Osteoblast (primary cell): ENCODE measurements around the gene SPRED2. TPM values are rescaled to one million over a fixed set of nuclear protein-coding genes. Genes with fewer than 3 reads are reported as not detected.
A peak's percentile ranks its signal among the peaks of the same experiment; 100 is the strongest.

Experiments used
- DNase-seq: peaks from one replicate; pipeline ENCODE4 v3.0.0; 2011; ENCODE audit warnings: low spot score, mixed read lengths; ENCODE audit not compliant: insufficient read length; ENCODE audit errors: missing footprints
- H2AFZ ChIP-seq: 2 replicates; pipeline ENCODE4 v1.6.0; 2011; ENCODE audit warnings: mild to moderate bottlenecking, low read length
- H3K27ac ChIP-seq: 2 replicates; pipeline ENCODE4 v1.5.1; 2011; ENCODE audit warnings: mild to moderate bottlenecking, low read depth, low read length, moderate library complexity
- H3K27me3 ChIP-seq: 2 replicates; pipeline ENCODE4 v1.6.0; 2012; ENCODE audit warnings: mild to moderate bottlenecking, control low read depth, inconsistent platforms, low read length, moderate library complexity; ENCODE audit not compliant: insufficient read depth
- H3K36me3 ChIP-seq: 2 replicates; pipeline ENCODE4 v1.5.1; 2011; ENCODE audit warnings: mild to moderate bottlenecking, low read length, control low read depth, moderate library complexity; ENCODE audit not compliant: insufficient read depth
- H3K4me1 ChIP-seq: 2 replicates; pipeline ENCODE4 v1.5.1; 2011; ENCODE audit warnings: mild to moderate bottlenecking, low read length, control low read depth, moderate library complexity; ENCODE audit not compliant: insufficient read depth
- H3K4me2 ChIP-seq: 2 replicates; pipeline ENCODE4 v1.6.0; 2011; ENCODE audit warnings: mild to moderate bottlenecking, low read length; ENCODE audit not compliant: insufficient read depth
- H3K4me3 ChIP-seq: fragments of 200-600 bp; sonication (generic); 3 replicates; pipeline ENCODE4 v1.5.1; 2012; ENCODE audit warnings: mild to moderate bottlenecking, low read length, inconsistent platforms; ENCODE audit not compliant: insufficient read depth
- H3K79me2 ChIP-seq: 2 replicates; pipeline ENCODE4 v1.6.0; 2012; ENCODE audit warnings: mild to moderate bottlenecking, low read length, control low read depth, inconsistent platforms; ENCODE audit not compliant: insufficient read depth
- H3K9me3 ChIP-seq: 2 replicates; pipeline ENCODE4 v1.5.1; 2011; ENCODE audit warnings: low read depth, low read length, control low read depth
- H4K20me1 ChIP-seq: 2 replicates; pipeline ENCODE4 v1.6.0; 2012; ENCODE audit warnings: mild to moderate bottlenecking, low read length, control low read depth; ENCODE audit not compliant: insufficient read depth
- total RNA-seq: library from RNA; depleted of rRNA; stranded (reverse); fragments of >200 nt; gene quantifications from 2 replicates; pipeline ENCODE4 v1.2.3, GENCODE V29; 2012
- TF ChIP-seq, protein P1 (sequence below): IDR thresholded peaks from 2 replicates; pipeline ENCODE4 v1.5.1; 2011; ENCODE audit warnings: mild to moderate bottlenecking, low read depth, low read length, moderate library complexity; ENCODE audit errors: extremely low read depth

SPRED2 gene
- total RNA-seq, 1 donor: 17.4 TPM

DNA sequence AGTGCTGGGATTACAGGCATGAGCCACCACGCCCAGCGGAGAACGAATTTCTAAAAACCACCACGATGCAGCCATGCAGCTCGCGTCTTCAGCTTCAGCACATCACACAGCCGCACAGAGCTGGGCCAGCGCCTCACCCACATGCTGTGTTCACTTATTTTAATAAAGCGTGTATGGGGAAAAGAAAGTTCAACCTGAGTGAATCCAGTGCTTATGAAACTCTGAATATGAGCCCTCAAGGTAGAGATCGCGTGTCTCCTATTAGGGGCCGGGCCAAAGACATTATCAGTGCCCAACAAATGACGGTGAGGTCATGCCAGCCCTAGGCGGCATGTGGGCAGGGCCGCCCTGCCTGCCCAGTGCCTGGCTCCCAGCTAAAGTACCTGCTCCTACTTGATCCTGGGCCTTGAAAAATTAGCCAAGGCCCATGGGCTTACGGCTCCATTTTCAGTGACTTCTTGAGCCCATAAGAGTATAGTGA, 44.3 kb downstream of the SPRED2 start:
- no peak overlapping the region for H2AFZ ChIP-seq
- DNase-seq: no peak
- TF ChIP-seq, protein P1, sequence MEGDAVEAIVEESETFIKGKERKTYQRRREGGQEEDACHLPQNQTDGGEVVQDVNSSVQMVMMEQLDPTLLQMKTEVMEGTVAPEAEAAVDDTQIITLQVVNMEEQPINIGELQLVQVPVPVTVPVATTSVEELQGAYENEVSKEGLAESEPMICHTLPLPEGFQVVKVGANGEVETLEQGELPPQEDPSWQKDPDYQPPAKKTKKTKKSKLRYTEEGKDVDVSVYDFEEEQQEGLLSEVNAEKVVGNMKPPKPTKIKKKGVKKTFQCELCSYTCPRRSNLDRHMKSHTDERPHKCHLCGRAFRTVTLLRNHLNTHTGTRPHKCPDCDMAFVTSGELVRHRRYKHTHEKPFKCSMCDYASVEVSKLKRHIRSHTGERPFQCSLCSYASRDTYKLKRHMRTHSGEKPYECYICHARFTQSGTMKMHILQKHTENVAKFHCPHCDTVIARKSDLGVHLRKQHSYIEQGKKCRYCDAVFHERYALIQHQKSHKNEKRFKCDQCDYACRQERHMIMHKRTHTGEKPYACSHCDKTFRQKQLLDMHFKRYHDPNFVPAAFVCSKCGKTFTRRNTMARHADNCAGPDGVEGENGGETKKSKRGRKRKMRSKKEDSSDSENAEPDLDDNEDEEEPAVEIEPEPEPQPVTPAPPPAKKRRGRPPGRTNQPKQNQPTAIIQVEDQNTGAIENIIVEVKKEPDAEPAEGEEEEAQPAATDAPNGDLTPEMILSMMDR: no peak
- no peaks in the 10 kb centered on the region for H3K36me3 ChIP-seq
- H3K79me2 ChIP-seq: peaks cover 89% of the 10 kb centered on the region
- no peaks in the 10 kb centered on the region for H3K9me3 ChIP-seq
- H3K27me3 ChIP-seq: no peaks in the 10 kb centered on the region
- H3K4me1 ChIP-seq: peaks cover 40% of the 10 kb centered on the region
- peaks cover 50% of the 10 kb centered on the region for H4K20me1 ChIP-seq
- H3K4me2 ChIP-seq: no peak overlapping the region
- H3K27ac ChIP-seq: no peak overlapping the region
- no peak overlapping the region for H3K4me3 ChIP-seq

GRCh38 chr2:65386989-65387388, 45.4 kb downstream of the SPRED2 start:
- no peaks in the 10 kb centered on the region for H3K27me3 ChIP-seq
- no peaks in the 10 kb centered on the region for H3K9me3 ChIP-seq
- peaks cover 52% of the 10 kb centered on the region for H4K20me1 ChIP-seq
- peaks cover 82% of the 10 kb centered on the region for H3K79me2 ChIP-seq
- peaks cover 45% of the 10 kb centered on the region for H3K4me1 ChIP-seq
- no peak overlapping the region for H3K4me2 ChIP-seq
- no peak overlapping the region for H3K4me3 ChIP-seq
- TF ChIP-seq, protein P1: peak; percentile 20
- H3K36me3 ChIP-seq: no peaks in the 10 kb centered on the region
- H3K27ac ChIP-seq: peak overlapping the region; percentile 7
- no peak for DNase-seq
- no peak overlapping the region for H2AFZ ChIP-seq

GRCh38 chr2:65386344-65386743, 46.1 kb downstream of the SPRED2 start:
- Histone ChIP-seq H3K9me3 (no peaks in the 10 kb centered on the region), H2AFZ (no peak overlapping the region), H3K27ac (no peak overlapping the region), H3K4me3 (no peak overlapping the region), H3K36me3 (no peaks in the 10 kb centered on the region), H3K4me1 (peaks cover 39% of the 10 kb centered on the region), H4K20me1 (peaks cover 52% of the 10 kb centered on the region), H3K79me2 (peaks cover 84% of the 10 kb centered on the region), H3K4me2 (no peak overlapping the region), H3K27me3 (no peaks in the 10 kb centered on the region)
- no peak for DNase-seq
- TF ChIP-seq, protein P1: no peak

GRCh38 chr2:65383541-65384488, 48.6 kb downstream of the SPRED2 start:
- TF ChIP-seq, protein P1: no peak
- Histone ChIP-seq H3K4me3 (no peak overlapping the region), H3K4me1 (peaks cover 47% of the 10 kb centered on the region), H4K20me1 (peaks cover 43% of the 10 kb centered on the region), H3K79me2 (peaks cover 83% of the 10 kb centered on the region), H2AFZ (no peak overlapping the region), H3K9me3 (no peaks in the 10 kb centered on the region), H3K36me3 (no peaks in the 10 kb centered on the region), H3K27ac (peak overlapping the region; percentile 85), H3K27me3 (no peaks in the 10 kb centered on the region), H3K4me2 (peak overlapping the region; percentile 66)
- DNase-seq: no peak
